Endothelial cell of umbilical vein (primary cell): ENCODE results near the gene SCN4A. TPM values are rescaled to one million over a fixed set of nuclear protein-coding genes. Genes with fewer than 3 reads are reported as not detected.
"Not testable (repeated sequence)": the region's sequence is repeated elsewhere in the genome, so short reads cannot be mapped to it uniquely, and the experiment has no call there.

Source experiments
- BruUV-seq: library from RNA; stranded (reverse); fragments of 400-500 nt; replicated peaks from 2 replicates; lab custom pipeline; 2021; lab: Mats Ljungman, UMichigan
- CTCF ChIA-PET: fragments of 300-600, 350-600 bp; sonication (Branson Sonifier 250); formaldehyde crosslinking; loops from one replicate; lab custom pipeline; 2021; ENCODE audit warnings: antibody characterized with exemption, inconsistent platforms; lab: Charles Lee
- POLR2A ChIA-PET: fragments of 300-600, 350-600 bp; sonication (Branson Sonifier 250); formaldehyde crosslinking; loops from one replicate; lab custom pipeline; 2021; ENCODE audit warnings: antibody characterized with exemption, inconsistent platforms; lab: Charles Lee
- DNase-seq: peaks from one replicate; pipeline ENCODE4 v3.0.0-alpha.2; 2011; ENCODE audit warnings: low read depth, low spot score
- FAIRE-seq: peaks from 2 replicates; lab custom pipeline; 2011; peaks lifted over from hg19 to GRCh38; lab: Jason Lieb, UNC
- H2AFZ ChIP-seq: 2 replicates; pipeline ENCODE4 v1.6.0; 2012; ENCODE audit warnings: low read depth, low read length, control low read depth, inconsistent platforms
- H3K27ac ChIP-seq: 2 replicates; pipeline ENCODE4 v1.5.1; 2011; ENCODE audit warnings: low read depth, mild to moderate bottlenecking, control low read depth, low read length, moderate library complexity; ENCODE audit not compliant: insufficient read depth
- H3K27me3 ChIP-seq, 2 experiments: 2 replicates each; pipeline versions ENCODE4 v1.6.0 to v1.6.1; 2011; ENCODE audit warnings: low read length in 2 of 2, mixed read lengths in 1 of 2; ENCODE audit not compliant: control insufficient read depth in 2 of 2, insufficient read depth in 2 of 2
- H3K36me3 ChIP-seq, 2 experiments: 2 replicates in 1 of 2; 3 replicates in 1 of 2; pipeline ENCODE4 v1.5.1; 2011; ENCODE audit warnings: low read length in 2 of 2, mild to moderate bottlenecking in 1 of 2, moderate library complexity in 1 of 2; ENCODE audit not compliant: control insufficient read depth in 2 of 2, insufficient read depth in 2 of 2; ENCODE audit errors: extremely low read depth in 1 of 2
- H3K4me1 ChIP-seq: 3 replicates; pipeline ENCODE4 v1.5.1; 2011; ENCODE audit warnings: mild to moderate bottlenecking, low read length; ENCODE audit not compliant: control insufficient read depth, insufficient read depth; ENCODE audit errors: extremely low read depth
- H3K4me2 ChIP-seq: 2 replicates; pipeline ENCODE4 v1.6.1; 2011; ENCODE audit warnings: low read length, control low read depth, mixed read lengths; ENCODE audit not compliant: insufficient read depth
- H3K4me3 ChIP-seq, 3 experiments: fragments of 200-600 bp in 1 of 3; sonication (generic), shearing (Covaris generic) in 1 of 3; replicated peaks in 1 of 3; 2 replicates each; pipeline ENCODE4 v1.5.1; 2011 to 2016; ENCODE audit warnings: control low read depth in 3 of 3, low read length in 3 of 3, mild to moderate bottlenecking in 2 of 3, inconsistent platforms in 1 of 3, low read depth in 1 of 3, moderate library complexity in 1 of 3; ENCODE audit not compliant: insufficient read depth in 1 of 3
- H3K79me2 ChIP-seq: 2 replicates; pipeline ENCODE4 v1.6.0; 2012; ENCODE audit warnings: low read length, inconsistent platforms; ENCODE audit not compliant: control insufficient read depth, insufficient read depth
- H3K9ac ChIP-seq: replicated peaks from 2 replicates; pipeline ENCODE3; 2011; ENCODE audit warnings: low read length, control low read depth; ENCODE audit not compliant: insufficient read depth; ENCODE audit errors: extremely low read depth
- H3K9me1 ChIP-seq: replicated peaks from 3 replicates; pipeline ENCODE4 v1.6.0; 2011; ENCODE audit warnings: mild to moderate bottlenecking, low read length; ENCODE audit not compliant: control insufficient read depth, insufficient read depth; ENCODE audit errors: extremely low read depth
- H3K9me3 ChIP-seq: replicated peaks from 2 replicates; pipeline ENCODE4 v1.5.1; 2012; ENCODE audit warnings: low read length, inconsistent platforms; ENCODE audit not compliant: control insufficient read depth, insufficient read depth
- H4K20me1 ChIP-seq: replicated peaks from 2 replicates; pipeline ENCODE3; 2011; ENCODE audit warnings: mild to moderate bottlenecking, low read length; ENCODE audit not compliant: control insufficient read depth, insufficient read depth; ENCODE audit errors: extremely low read depth
- CTCF ChIP-seq, 2 donors: IDR thresholded peaks; 1 replicate in 1 of 2; 2 replicates in 1 of 2; pipeline ENCODE4 v1.5.1; 2011; ENCODE audit warnings: low read length in 2 of 2, mild to moderate bottlenecking in 2 of 2, moderate library complexity in 2 of 2, control low read depth in 1 of 2, inconsistent platforms in 1 of 2, low read depth in 1 of 2; ENCODE audit not compliant: insufficient read depth in 1 of 2; ENCODE audit errors: extremely low read depth in 1 of 2
- EZH2 ChIP-seq: IDR thresholded peaks from 2 replicates; pipeline ENCODE4 v1.6.1; 2012; ENCODE audit warnings: borderline replicate concordance, low read depth, mild to moderate bottlenecking, moderate library complexity, low read length, inconsistent platforms; ENCODE audit not compliant: severe bottlenecking
- FOS ChIP-seq: IDR thresholded peaks from 2 replicates; pipeline ENCODE4 v1.6.1; 2011; ENCODE audit warnings: mild to moderate bottlenecking, low read length, moderate library complexity, borderline replicate concordance; ENCODE audit not compliant: insufficient read depth
- GATA2 ChIP-seq: IDR thresholded peaks from 2 replicates; pipeline ENCODE4 v1.7.0; 2011; ENCODE audit warnings: low read depth, mild to moderate bottlenecking, moderate library complexity, mixed read lengths, low read length; ENCODE audit not compliant: insufficient read length, insufficient read depth
- JUN ChIP-seq: IDR thresholded peaks from 2 replicates; pipeline ENCODE4 v1.6.1; 2011; ENCODE audit warnings: borderline replicate concordance, low read depth; ENCODE audit not compliant: insufficient read length, insufficient read depth
- MAX ChIP-seq: IDR thresholded peaks from 2 replicates; pipeline ENCODE4 v1.6.1; 2011; ENCODE audit not compliant: insufficient read depth, insufficient read length
- MYC ChIP-seq: IDR thresholded peaks from one replicate; pipeline ENCODE4 v1.6.1; 2011; ENCODE audit warnings: mild to moderate bottlenecking, low read depth, low read length
- POLR2A ChIP-seq: IDR thresholded peaks from 2 replicates; pipeline ENCODE4 v1.6.1; 2012; ENCODE audit warnings: low read depth, mild to moderate bottlenecking, control low read depth, low read length
- POLR2AphosphoS5 ChIP-seq: IDR thresholded peaks from 2 replicates; pipeline ENCODE4 v1.6.1; 2012; ENCODE audit warnings: low read depth, mild to moderate bottlenecking, control low read depth, low read length, moderate library complexity; ENCODE audit not compliant: insufficient read depth
- dilution Hi-C: fragments of 300-500 bp; cut with MboI; formaldehyde crosslinking; loops from one replicate; pipeline ENCODE4 v1.15.0; 2019; ENCODE audit warnings: low sequenced_read_pairs; ENCODE audit not compliant: extremely low pct_ligation_motif_present
- intact Hi-C: fragments of 100-400 bp; cut with micrococcal nuclease; formaldehyde crosslinking; loops from one replicate; pipeline ENCODE4 v1.10.0; 2022
- polyA plus RNA-seq, 4 experiments: library from polyadenylated mRNA; depleted of rRNA in 3 of 4; stranded (reverse) in 3 of 4; unstranded in 1 of 4; fragments of >200 nt; gene quantifications; 2 replicates each; pipeline versions ENCODE4 v1.2.1 to v1.2.3, GENCODE V29; 2011 to 2012; ENCODE audit warnings: missing spikeins in 1 of 4
- total RNA-seq: library from RNA; stranded (reverse); gene quantifications from 2 replicates; pipeline ENCODE4 v1.2.3, GENCODE V29; 2021

SCN4A gene
- total and polyA plus RNA-seq, 2 donors (not counting 3 experiments of a cell fraction or from before 2014, with no cell fraction given) = 0.01 to 0.40 TPM

DNA sequence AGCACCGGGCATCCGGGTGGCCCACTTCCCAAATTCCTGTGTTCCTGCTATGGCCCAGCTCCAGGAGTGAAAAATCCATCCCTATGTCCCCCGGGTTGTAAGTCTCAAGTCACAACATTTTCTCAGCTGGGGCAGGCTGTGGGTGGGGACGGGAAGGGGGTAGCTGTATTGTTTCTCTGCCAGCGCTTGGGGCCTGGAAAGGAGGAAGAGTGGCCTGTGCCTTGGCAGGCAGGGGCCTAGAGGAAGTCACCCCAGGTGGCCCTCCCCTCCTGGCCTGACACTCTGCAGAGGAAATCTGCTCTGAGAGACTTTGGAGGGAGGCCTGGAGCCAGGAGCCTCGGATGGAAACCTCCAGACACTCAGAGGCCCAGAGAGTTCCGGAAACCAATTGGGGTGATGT is 10.6 kb upstream of the SCN4A start:
- TF ChIP-seq POLR2A (no peak), JUN (no peak), FOS (no peak), EZH2 (no peak), MAX (no peak), MYC (no peak), GATA2 (no peak), POLR2AphosphoS5 (no peak), CTCF (IDR thresholded peaks at IDR 0.05; ENCODE audit: extremely low read depth in 1 of 2, insufficient read depth in 1 of 2, low read depth in 1 of 2, low read length in 2 of 2) (no peak)
- Histone ChIP-seq H2AFZ (no peak overlapping the region), H3K4me1 (peaks cover 21% of the 10 kb centered on the region), H3K79me2 (no peaks in the 10 kb centered on the region), H3K4me2 (no peak overlapping the region), H4K20me1 (no peaks in the 10 kb centered on the region), H3K36me3 (no peaks in the 10 kb centered on the region), H3K9me3 (peaks cover 2% of the 10 kb centered on the region), H3K27me3 (no peaks in the 10 kb centered on the region), H3K9ac (no peak overlapping the region), H3K4me3 (no peak overlapping the region), H3K27ac (no peak overlapping the region), H3K9me1 (no peaks in the 10 kb centered on the region)
- ChIA-PET POLR2A (no interaction called here), CTCF (interaction anchor here (5.6 to 12.0 kb wide), 2 partner anchors 37 to 64 kb away, joined by 42 to 183 read pairs; partner anchors contain the start of gene GH1)
- FAIRE-seq (peak; percentile 70), DNase-seq (no peak)
- no TSS peak for BruUV-seq
- intact Hi-C loops (no loop called here), dilution Hi-C loops (no loop called here)

DNA sequence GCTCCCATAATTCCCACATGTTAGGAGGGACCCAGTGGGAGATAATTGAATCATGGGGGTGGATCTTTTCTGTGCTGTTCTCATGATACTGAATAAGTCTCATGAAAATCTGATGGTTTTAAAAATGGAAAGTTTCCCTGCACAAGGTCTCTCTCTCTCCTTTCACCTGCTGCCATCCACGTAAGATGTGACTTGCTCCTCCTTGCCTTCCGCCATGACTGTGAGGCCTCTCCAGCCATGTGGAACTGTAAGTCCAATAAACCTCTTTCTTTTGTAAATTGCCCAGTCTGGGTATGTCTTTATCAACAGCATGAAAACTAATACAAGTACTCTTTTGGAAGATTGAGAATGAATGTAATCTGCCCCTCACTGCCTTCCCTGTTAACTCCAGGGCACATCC is 9.9 kb upstream of the SCN4A start:
- H3K9ac ChIP-seq, H3K4me3 ChIP-seq, dilution Hi-C loops, H2AFZ ChIP-seq, FAIRE-seq, BruUV-seq, H3K9me3 ChIP-seq, H3K27ac ChIP-seq, H3K79me2 ChIP-seq, H3K9me1 ChIP-seq, intact Hi-C loops, H3K36me3 ChIP-seq, DNase-seq, H3K4me2 ChIP-seq, H4K20me1 ChIP-seq, POLR2A ChIA-PET, H3K27me3 ChIP-seq: not testable (repeated sequence)
- H3K4me1 ChIP-seq = peaks cover 21% of the 10 kb centered on the region
- CTCF ChIA-PET = interaction anchor here (5.6 to 12.0 kb wide), 2 partner anchors 36 to 63 kb away, joined by 42 to 183 read pairs; partner anchors contain the start of gene GH1
